ENCODE results near the gene EP300. TPM values are rescaled to one million over a fixed set of nuclear protein-coding genes. Genes with fewer than 3 reads are reported as not detected.

Gene EP300
- total RNA-seq, 6 experiments from 2014 or later: 23.1 to 121 (median 31.3) TPM

- H3K4me1 ChIP-seq: peaks cover 0 to 11% (median under 1%) of the 10 kb centered on the region in 4 donors
- ATAC-seq: no peak
- WGBS (ENCODE audit: insufficient coverage, low coverage, low lambda C conversion rate, missing lambda C conversion rate): 95% methylated on average over 2 of the region's 2 CpGs
Observed at GRCh38 chr22:41203118-41203517, 110.7 kb downstream of the EP300 start.

DNA sequence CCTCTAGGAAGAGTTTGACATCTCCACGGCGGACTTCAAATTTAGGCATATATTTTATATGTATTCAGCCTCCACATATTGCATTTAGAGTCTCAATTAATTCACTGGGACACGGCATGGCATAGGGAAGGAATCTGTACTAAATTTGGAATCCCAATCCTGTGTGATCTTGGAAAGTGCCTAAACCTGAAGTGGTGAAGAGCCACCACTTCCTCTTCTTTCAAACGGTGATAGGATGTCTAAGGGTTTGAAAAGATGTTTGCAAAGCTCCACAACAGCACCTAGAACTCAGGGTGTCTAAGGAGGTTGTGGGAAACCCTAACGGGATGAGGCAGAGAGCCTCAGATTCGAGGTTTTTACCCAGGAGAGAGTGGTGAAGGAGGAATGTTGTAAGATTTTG lies 111.7 kb downstream of the EP300 start:
- DNase-seq (no peak), ATAC-seq (no peak)
- H3K36me3 ChIP-seq: no peaks in the 10 kb centered on the region
- 59% methylated on average over 6 of the region's 6 CpGs for WGBS (ENCODE audit: insufficient coverage, low coverage, low lambda C conversion rate, missing lambda C conversion rate)
- no peaks in the 10 kb centered on the region for H3K27me3 ChIP-seq
- TF ChIP-seq CTCF (IDR thresholded peaks at IDR 0.05): no peak
- no peak for TF ChIP-seq POLR2A (IDR thresholded peaks at IDR 0.05)
- no peak overlapping the region for H3K27ac ChIP-seq
- no peaks in the 10 kb centered on the region for H3K9me3 ChIP-seq
- peaks cover 0 to 5% (median 0%) of the 10 kb centered on the region in 4 donors for H3K4me1 ChIP-seq
- no peak overlapping the region for H3K4me3 ChIP-seq
- intact Hi-C loops (cut with DNase I): no loop called here

More at GRCh38 chr22:41203118-41203517, 110.7 kb downstream of the EP300 start:
- no peaks in the 10 kb centered on the region for H3K27me3 ChIP-seq
- DNase-seq: no peak
- no peaks in the 10 kb centered on the region for H3K36me3 ChIP-seq
- TF ChIP-seq POLR2A (IDR thresholded peaks at IDR 0.05): no peak
- no peak for TF ChIP-seq CTCF (IDR thresholded peaks at IDR 0.05)
- no peak overlapping the region for H3K27ac ChIP-seq
- H3K9me3 ChIP-seq: no peaks in the 10 kb centered on the region
- intact Hi-C loops (cut with DNase I): no loop called here
- no peak overlapping the region for H3K4me3 ChIP-seq

GRCh38 chr22:41204992-41205900 lies 112.9 kb downstream of the EP300 start, which contains the start of gene L3MBTL2:
L3MBTL2 (plus strand) TSS chr22:41205312; CDS start chr22:41205363, 51 bp downstream.
- Histone ChIP-seq H3K27ac (peak within 1 kb of the TSS; percentile 35 to 55 (median 41)), H3K27me3 (no peaks in the 10 kb centered on the region), H3K36me3 (no peaks in the 10 kb centered on the region), H3K9me3 (no peaks in the 10 kb centered on the region), H3K4me3 (peak within 1 kb of the TSS; percentile 71 to 84 (median 73)), H3K4me1 (peaks cover 0 to 5% (median 0%) of the 10 kb centered on the region in 4 donors)
- peak; percentile 33 for TF ChIP-seq POLR2A (IDR thresholded peaks at IDR 0.05)
- no peak for TF ChIP-seq CTCF (IDR thresholded peaks at IDR 0.05)
- ATAC-seq (peak; percentile 100), DNase-seq (peak; percentile 98 to 99 (median 98))
- intact Hi-C loops (cut with DNase I): no loop called here
- WGBS (ENCODE audit: insufficient coverage, low coverage, low lambda C conversion rate, missing lambda C conversion rate): 3% methylated on average over 30 of the region's 47 CpGs

GRCh38 chr22:41206719-41207118 lies 114.3 kb downstream of the EP300 start:
- Histone ChIP-seq H3K27me3 (no peaks in the 10 kb centered on the region), H3K4me3 (no peak overlapping the region), H3K4me1 (peaks cover 0 to 5% (median 0%) of the 10 kb centered on the region in 4 donors), H3K9me3 (no peaks in the 10 kb centered on the region), H3K27ac (no peak overlapping the region), H3K36me3 (peaks cover 0 to 7% (median 0%) of the 10 kb centered on the region in 4 donors)
- ATAC-seq (no peak), DNase-seq (no peak)
- intact Hi-C loops (cut with DNase I): no loop called here
- TF ChIP-seq CTCF (IDR thresholded peaks at IDR 0.05): no peak
- TF ChIP-seq POLR2A (IDR thresholded peaks at IDR 0.05): no peak
- WGBS (ENCODE audit: insufficient coverage, low coverage, low lambda C conversion rate, missing lambda C conversion rate): 81% methylated on average over 3 of the region's 9 CpGs

All from right lobe of liver (tissue), 6 donors.